Tibial nerve (tissue), 4 donors: ENCODE measurements around the gene ILKAP.

Source experiments
- EP300 ChIP-seq, 2 donors: sonication (generic); formaldehyde crosslinking; IDR thresholded peaks; one replicate each; pipeline ENCODE4 v1.6.1; 2017; ENCODE audit warnings: antibody characterized with exemption in 2 of 2, mild to moderate bottlenecking in 1 of 2
- POLR2A ChIP-seq, 2 donors: fragments of 450-650 bp; IDR thresholded peaks; one replicate each; pipeline ENCODE4 v1.6.1; 2017; ENCODE audit warnings: antibody characterized with exemption in 2 of 2, mild to moderate bottlenecking in 2 of 2, moderate library complexity in 2 of 2
- TF ChIP-seq, protein P1 (sequence below), 5 experiments: fragments of 200-600 bp in 3 of 5; fragments of 450-650 bp in 2 of 5; sonication (generic) in 3 of 5; IDR thresholded peaks; one replicate each; pipeline ENCODE4 v1.5.1; 2016 to 2019; ENCODE audit warnings: antibody characterized with exemption in 5 of 5, mild to moderate bottlenecking in 3 of 5, moderate library complexity in 2 of 5

DNA sequence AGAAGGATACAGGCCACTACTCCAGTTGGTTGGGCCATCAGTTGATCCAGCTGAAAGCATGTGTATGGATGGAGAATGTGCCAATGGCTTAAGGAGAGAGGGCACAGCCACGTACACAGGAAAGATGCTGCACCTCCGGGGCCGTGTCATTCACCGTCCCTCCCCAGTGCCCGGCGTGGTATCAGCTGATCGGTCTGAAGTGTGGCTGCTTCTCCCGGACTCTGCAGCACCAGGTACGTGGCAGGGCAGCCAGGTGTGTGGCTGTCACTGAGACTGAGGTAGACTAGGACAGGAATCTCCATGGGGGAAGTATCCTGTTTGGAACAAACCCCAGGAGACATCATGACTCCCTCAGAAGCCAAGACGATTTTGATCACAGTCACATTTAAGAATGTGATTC lies 48.9 kb downstream of the ILKAP start:
- TF ChIP-seq, protein P1, sequence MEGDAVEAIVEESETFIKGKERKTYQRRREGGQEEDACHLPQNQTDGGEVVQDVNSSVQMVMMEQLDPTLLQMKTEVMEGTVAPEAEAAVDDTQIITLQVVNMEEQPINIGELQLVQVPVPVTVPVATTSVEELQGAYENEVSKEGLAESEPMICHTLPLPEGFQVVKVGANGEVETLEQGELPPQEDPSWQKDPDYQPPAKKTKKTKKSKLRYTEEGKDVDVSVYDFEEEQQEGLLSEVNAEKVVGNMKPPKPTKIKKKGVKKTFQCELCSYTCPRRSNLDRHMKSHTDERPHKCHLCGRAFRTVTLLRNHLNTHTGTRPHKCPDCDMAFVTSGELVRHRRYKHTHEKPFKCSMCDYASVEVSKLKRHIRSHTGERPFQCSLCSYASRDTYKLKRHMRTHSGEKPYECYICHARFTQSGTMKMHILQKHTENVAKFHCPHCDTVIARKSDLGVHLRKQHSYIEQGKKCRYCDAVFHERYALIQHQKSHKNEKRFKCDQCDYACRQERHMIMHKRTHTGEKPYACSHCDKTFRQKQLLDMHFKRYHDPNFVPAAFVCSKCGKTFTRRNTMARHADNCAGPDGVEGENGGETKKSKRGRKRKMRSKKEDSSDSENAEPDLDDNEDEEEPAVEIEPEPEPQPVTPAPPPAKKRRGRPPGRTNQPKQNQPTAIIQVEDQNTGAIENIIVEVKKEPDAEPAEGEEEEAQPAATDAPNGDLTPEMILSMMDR (IDR thresholded peaks at IDR 0.05) = no peak
- TF ChIP-seq POLR2A (IDR thresholded peaks at IDR 0.05) = no peak
- TF ChIP-seq EP300 (IDR thresholded peaks at IDR 0.05) = no peak
